Mesendoderm (in vitro differentiated cells): ENCODE results near the gene VPS37C.

Experiments used
- DNase-seq: peaks from one replicate; pipeline ENCODE4 v3.0.0; 2013
- H2AK5ac ChIP-seq: 2 replicates; pipeline ENCODE4 v1.6.1; 2013; ENCODE audit warnings: low read length, inconsistent platforms
- H2BK120ac ChIP-seq: 2 replicates; pipeline ENCODE4 v1.6.1; 2013; ENCODE audit warnings: low read depth, mild to moderate bottlenecking, low read length, moderate library complexity, mixed read lengths
- H2BK15ac ChIP-seq: replicated peaks from 2 replicates; pipeline ENCODE4 v1.6.1; 2013; ENCODE audit warnings: low read depth, mild to moderate bottlenecking, moderate library complexity
- H2BK5ac ChIP-seq: 2 replicates; pipeline ENCODE4 v1.6.1; 2013; ENCODE audit warnings: low read length, inconsistent platforms
- H3K18ac ChIP-seq: 2 replicates; pipeline ENCODE4 v1.6.1; 2013; ENCODE audit warnings: mild to moderate bottlenecking, low read length, mixed read lengths
- H3K23ac ChIP-seq: one replicate; pipeline ENCODE4 v1.6.1; 2013; ENCODE audit warnings: low read length
- H3K27ac ChIP-seq: 2 replicates; pipeline ENCODE4 v1.5.1; 2013; ENCODE audit warnings: low read depth, mild to moderate bottlenecking, inconsistent platforms, low read length, moderate library complexity
- H3K27me3 ChIP-seq: 2 replicates; pipeline ENCODE4 v1.6.1; 2013; ENCODE audit warnings: low read length, control low read depth, mild to moderate bottlenecking, inconsistent platforms; ENCODE audit not compliant: insufficient read depth, poor library complexity
- H3K36me3 ChIP-seq: 2 replicates; pipeline ENCODE4 v1.6.1; 2013; ENCODE audit warnings: low read length, inconsistent platforms; ENCODE audit not compliant: control insufficient read depth, insufficient read depth
- H3K4ac ChIP-seq: one replicate; pipeline ENCODE4 v1.6.1; 2013; ENCODE audit warnings: low read depth, mild to moderate bottlenecking, low read length, moderate library complexity
- H3K4me1 ChIP-seq: 2 replicates; pipeline ENCODE4 v1.6.1; 2013; ENCODE audit warnings: low read depth, low read length, inconsistent platforms; ENCODE audit not compliant: control insufficient read depth
- H3K4me2 ChIP-seq: 2 replicates; pipeline ENCODE4 v1.6.1; 2013; ENCODE audit warnings: low read length
- H3K4me3 ChIP-seq: 2 replicates; pipeline ENCODE4 v1.5.1; 2013; ENCODE audit warnings: mild to moderate bottlenecking, low read length
- H3K56ac ChIP-seq: one replicate; pipeline ENCODE4 v1.6.1; 2013; ENCODE audit warnings: low read length
- H3K79me1 ChIP-seq: 2 replicates; pipeline ENCODE4 v1.6.1; 2013; ENCODE audit warnings: low read length, inconsistent platforms
- H3K79me2 ChIP-seq: 2 replicates; pipeline ENCODE4 v1.6.1; 2013; ENCODE audit warnings: mild to moderate bottlenecking, low read length; ENCODE audit not compliant: control insufficient read depth, insufficient read depth
- H3K9ac ChIP-seq: 2 replicates; pipeline ENCODE4 v1.6.1; 2013; ENCODE audit warnings: low read length, inconsistent platforms
- H4K5ac ChIP-seq: one replicate; pipeline ENCODE4 v1.6.1; 2013; ENCODE audit warnings: low read length
- H4K8ac ChIP-seq: one replicate; pipeline ENCODE4 v1.6.1; 2013; ENCODE audit warnings: low read depth, mild to moderate bottlenecking, control low read depth, low read length, moderate library complexity
- WGBS: extraction: QIAGEN DNeasy Blood & Tissue Kit; methylation state at CpG from one replicate; pipeline ENCODE4 v1.1.7; 2013; ENCODE audit warnings: low lambda C conversion rate, missing lambda C conversion rate; ENCODE audit not compliant: insufficient coverage; ENCODE audit errors: extremely low coverage; 5-methylcytosine and 5-hydroxymethylcytosine counted together

VPS37C gene

DNA sequence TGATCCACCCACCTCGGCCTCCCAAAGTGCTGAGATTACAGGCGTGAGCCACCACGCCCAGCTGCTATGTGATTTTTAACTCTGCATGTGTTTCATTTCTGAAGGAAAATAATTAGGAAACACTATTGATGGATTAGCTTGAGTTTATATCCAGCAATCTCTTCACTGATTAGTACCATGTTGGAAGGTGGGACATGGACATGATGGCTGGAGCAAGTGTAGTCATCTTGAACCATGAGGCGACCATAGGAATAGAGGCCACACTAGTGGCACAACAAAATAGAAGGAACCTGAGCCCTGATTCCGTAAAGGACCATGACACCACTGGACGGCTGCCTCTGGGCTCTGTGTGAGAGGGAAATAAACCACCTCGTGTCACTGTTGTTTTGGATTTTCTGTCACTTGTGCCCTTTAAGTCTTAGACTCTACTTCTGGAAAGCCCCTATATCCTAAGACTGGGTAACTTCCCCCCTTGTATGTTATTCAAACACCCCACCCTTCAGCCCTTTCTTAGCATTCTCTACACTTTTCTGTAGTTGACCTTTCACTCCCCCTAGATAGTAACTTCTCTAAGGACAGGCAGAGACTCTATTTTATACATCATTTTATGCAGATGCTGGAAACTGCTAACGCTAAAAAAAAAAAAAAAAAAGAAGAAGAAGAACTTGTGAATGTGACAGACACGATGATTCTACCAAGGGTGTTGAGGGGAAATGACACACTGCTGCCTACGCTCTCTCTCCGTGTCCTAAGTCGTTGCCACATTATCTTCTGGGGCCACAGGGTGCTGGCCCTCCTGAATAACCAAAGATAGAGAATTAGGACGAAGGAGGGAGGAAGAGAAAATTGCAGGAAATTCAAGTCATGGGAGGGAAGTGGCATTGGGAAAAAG is 2.7 kb upstream of the VPS37C start:
- no peak overlapping the region for H4K8ac ChIP-seq
- H2AK5ac ChIP-seq = no peak overlapping the region
- no peak overlapping the region for H2BK5ac ChIP-seq
- no peak overlapping the region for H2BK15ac ChIP-seq
- H3K4ac ChIP-seq = no peak overlapping the region
- no peak overlapping the region for H3K18ac ChIP-seq
- H3K4me1 ChIP-seq = peaks cover 2% of the 10 kb centered on the region
- H3K4me2 ChIP-seq = no peak overlapping the region
- WGBS = no CpG with 5 or more reads among the region's 13 CpGs
- H4K5ac ChIP-seq = no peak overlapping the region
- H3K4me3 ChIP-seq = no peak overlapping the region
- H3K9ac ChIP-seq = no peak overlapping the region
- DNase-seq = no peak
- no peaks in the 10 kb centered on the region for H3K36me3 ChIP-seq
- H3K79me1 ChIP-seq = peaks cover 8% of the 10 kb centered on the region
- H3K79me2 ChIP-seq = peaks cover 6% of the 10 kb centered on the region
- no peak overlapping the region for H3K27ac ChIP-seq
- no peak overlapping the region for H2BK120ac ChIP-seq
- no peak overlapping the region for H3K23ac ChIP-seq
- H3K56ac ChIP-seq = peak overlapping the region; percentile 47
- no peaks in the 10 kb centered on the region for H3K27me3 ChIP-seq

DNA sequence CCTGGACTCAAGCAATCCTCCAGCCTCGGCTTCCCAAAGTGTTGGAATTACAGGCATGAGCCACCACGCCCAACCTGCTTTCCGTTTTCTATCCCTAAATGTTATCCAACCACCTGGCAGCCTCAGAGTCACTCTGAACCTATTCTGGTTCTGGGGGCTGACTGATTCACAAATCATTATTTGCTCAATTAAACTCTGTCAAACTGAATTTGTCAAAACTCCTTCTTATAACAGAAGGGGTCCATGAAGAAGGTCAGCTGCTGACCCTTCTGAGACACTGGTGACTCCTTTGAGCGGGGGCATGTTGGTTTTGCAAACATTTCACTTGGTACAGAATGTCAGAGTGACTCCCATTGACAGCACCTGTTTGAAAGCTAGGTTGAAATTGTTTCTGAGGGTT is 1.8 kb upstream of the VPS37C start:
- Histone ChIP-seq H2AK5ac (no peak overlapping the region), H4K8ac (no peak overlapping the region), H3K9ac (no peak overlapping the region), H3K4me2 (no peak overlapping the region), H3K56ac (no peak overlapping the region), H4K5ac (no peak overlapping the region), H3K79me1 (peaks cover 10% of the 10 kb centered on the region), H3K4me1 (peaks cover 6% of the 10 kb centered on the region), H3K4ac (no peak overlapping the region), H3K36me3 (no peaks in the 10 kb centered on the region), H3K4me3 (no peak overlapping the region), H2BK5ac (no peak overlapping the region), H3K18ac (no peak overlapping the region), H3K27ac (no peak overlapping the region), H3K79me2 (peaks cover 9% of the 10 kb centered on the region), H3K23ac (no peak overlapping the region), H2BK15ac (no peak overlapping the region), H3K27me3 (no peaks in the 10 kb centered on the region), H2BK120ac (no peak overlapping the region)
- no CpG with 5 or more reads among the region's 4 CpGs for WGBS
- no peak for DNase-seq

DNA sequence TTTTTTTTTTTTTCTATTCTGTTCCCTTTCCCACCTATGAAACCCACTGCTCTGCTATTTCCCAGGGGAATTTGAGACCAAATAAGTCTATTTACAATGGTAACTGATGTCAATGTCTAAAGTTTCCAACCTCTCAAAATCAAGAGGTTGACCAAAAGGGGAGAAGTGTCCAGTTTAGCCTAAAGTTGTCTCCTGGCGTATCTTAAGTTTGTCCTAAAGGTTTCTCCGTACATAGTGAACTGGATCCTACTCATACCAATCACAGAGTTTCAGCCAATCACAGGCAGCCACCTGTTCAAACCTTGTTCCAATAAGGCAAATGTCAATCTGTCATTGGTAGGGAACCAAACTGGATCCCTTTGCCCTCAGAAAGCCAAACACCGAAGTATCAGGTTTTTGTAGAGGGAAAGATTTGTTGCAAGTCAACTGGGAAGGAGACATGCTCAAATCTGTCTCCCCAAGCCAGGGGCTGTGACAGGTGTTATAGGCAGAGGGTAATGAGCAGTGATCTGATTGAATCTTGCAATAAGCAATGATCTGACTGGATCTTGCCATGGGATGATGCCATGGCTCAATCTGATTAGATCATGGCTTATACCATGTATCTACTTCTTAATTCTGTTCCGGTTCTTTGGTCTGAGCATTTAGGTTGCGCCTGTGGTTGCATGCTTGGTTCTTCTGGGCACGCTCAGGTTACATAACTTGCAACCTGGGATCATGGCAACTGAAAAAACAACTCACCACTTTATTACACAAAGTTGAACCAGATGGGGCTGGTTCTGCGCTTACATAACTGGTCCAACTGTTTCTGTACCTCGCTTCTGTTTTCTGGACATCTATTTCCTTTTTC is 1.1 kb upstream of the VPS37C start:
- Histone ChIP-seq H3K4me2 (peak overlapping the region; percentile 96), H3K18ac (no peak overlapping the region), H3K4me1 (peaks cover 6% of the 10 kb centered on the region), H3K4ac (no peak overlapping the region), H2AK5ac (no peak overlapping the region), H3K23ac (no peak overlapping the region), H3K79me2 (peaks cover 11% of the 10 kb centered on the region), H4K8ac (no peak overlapping the region), H4K5ac (peak overlapping the region; percentile 44), H3K79me1 (peaks cover 11% of the 10 kb centered on the region), H2BK5ac (no peak overlapping the region), H2BK15ac (no peak overlapping the region), H3K4me3 (no peak overlapping the region), H3K9ac (peak overlapping the region; percentile 90), H2BK120ac (no peak overlapping the region), H3K27me3 (no peaks in the 10 kb centered on the region), H3K36me3 (no peaks in the 10 kb centered on the region), H3K27ac (no peak overlapping the region), H3K56ac (peak overlapping the region; percentile 83)
- peak; percentile 49 for DNase-seq
- WGBS = no CpG with 5 or more reads among the region's 8 CpGs

DNA sequence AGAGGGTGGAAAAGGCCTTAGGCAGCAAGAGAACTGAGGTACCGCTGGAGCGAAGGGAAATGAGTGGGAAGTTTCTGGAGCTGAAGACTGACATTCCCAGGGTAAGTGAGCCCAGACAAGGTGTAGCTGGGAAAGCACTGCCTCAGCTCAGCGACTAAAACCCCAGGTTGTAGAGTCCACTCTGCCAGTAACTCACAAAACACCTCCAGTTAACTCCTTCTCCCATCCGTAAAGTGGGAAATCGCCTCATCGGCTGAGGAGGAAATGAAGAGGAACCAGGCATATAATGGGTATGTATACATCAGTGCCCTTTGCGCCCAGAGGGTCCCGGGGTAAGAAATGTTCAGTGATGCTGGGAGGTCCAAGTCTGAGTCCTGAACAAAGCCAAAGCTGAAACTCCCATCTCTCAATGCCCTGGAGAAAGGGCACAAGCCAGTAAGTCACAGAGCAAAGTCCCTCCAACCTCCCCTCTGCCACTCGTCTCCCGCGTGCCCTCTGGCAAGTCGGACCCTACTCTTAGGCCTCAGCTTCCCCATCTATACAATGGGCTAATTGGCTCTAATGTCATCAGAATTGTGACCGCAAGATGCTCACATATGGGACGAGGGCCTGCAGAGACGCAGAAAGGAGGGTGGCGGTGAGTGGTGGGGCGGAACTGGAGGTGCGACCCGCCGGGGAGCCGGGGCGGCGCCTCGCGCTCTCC is 588 bp downstream of the VPS37C start:
- no peak overlapping the region for H3K18ac ChIP-seq
- H3K79me1 ChIP-seq = peaks cover 15% of the 10 kb centered on the region
- H3K4me2 ChIP-seq = peak overlapping the region; percentile 15
- no peak overlapping the region for H4K5ac ChIP-seq
- H3K36me3 ChIP-seq = no peaks in the 10 kb centered on the region
- H3K27ac ChIP-seq = peak overlapping the region; percentile 93
- H2BK5ac ChIP-seq = no peak overlapping the region
- no peak overlapping the region for H3K4ac ChIP-seq
- no peak overlapping the region for H2BK120ac ChIP-seq
- H2BK15ac ChIP-seq = no peak overlapping the region
- H3K9ac ChIP-seq = peak overlapping the region; percentile 90
- peak overlapping the region; percentile 94 for H3K56ac ChIP-seq
- H2AK5ac ChIP-seq = peak overlapping the region; percentile 3
- DNase-seq = peak; percentile 31
- H3K79me2 ChIP-seq = peaks cover 14% of the 10 kb centered on the region
- H3K4me3 ChIP-seq = peak overlapping the region; percentile 49
- no CpG with 5 or more reads among the region's 25 CpGs for WGBS
- no peak overlapping the region for H4K8ac ChIP-seq
- H3K23ac ChIP-seq = no peak overlapping the region
- H3K27me3 ChIP-seq = no peaks in the 10 kb centered on the region
- H3K4me1 ChIP-seq = peaks cover 6% of the 10 kb centered on the region

DNA sequence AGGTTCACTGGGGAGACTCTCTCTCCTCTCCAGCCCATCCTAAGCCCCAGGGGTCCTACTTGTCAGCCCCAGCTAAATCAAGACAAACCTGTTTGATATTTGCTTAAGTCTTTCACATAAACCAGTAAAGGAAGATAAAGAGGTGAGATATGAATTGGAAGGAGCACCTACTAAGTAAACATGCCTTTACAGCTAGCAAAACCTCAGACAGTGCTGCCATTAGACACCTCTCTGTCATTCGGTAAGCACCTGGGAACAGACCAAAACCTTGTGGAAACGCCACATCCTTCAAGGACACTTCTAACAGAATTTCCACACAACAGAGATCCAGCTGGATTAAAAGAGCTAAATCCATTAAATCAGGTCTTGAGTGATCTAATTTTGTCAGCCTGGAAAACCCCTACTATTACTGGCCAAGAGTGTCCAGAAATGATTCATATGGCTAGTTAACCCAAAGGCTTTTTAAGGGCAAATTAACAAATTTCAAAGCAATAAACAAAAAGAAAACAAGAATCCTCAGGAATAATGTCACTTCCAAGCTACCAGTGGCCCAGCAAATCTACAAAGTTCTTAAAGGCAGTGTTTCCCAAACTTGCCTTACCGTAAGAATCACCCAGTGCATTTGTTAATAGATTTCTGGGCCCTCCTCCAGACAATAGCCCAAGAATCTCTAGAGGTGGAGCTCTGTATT is 2.4 kb downstream of the VPS37C start:
- peak; percentile 58 for DNase-seq
- no peak overlapping the region for H3K4ac ChIP-seq
- H3K23ac ChIP-seq = no peak overlapping the region
- H3K4me3 ChIP-seq = no peak overlapping the region
- no CpG with 5 or more reads among the region's 3 CpGs for WGBS
- peaks cover 21% of the 10 kb centered on the region for H3K79me2 ChIP-seq
- H2BK15ac ChIP-seq = no peak overlapping the region
- no peaks in the 10 kb centered on the region for H3K36me3 ChIP-seq
- no peak overlapping the region for H4K8ac ChIP-seq
- H2BK120ac ChIP-seq = no peak overlapping the region
- no peak overlapping the region for H2BK5ac ChIP-seq
- H2AK5ac ChIP-seq = no peak overlapping the region
- peak overlapping the region; percentile 27 for H3K9ac ChIP-seq
- H3K79me1 ChIP-seq = peaks cover 15% of the 10 kb centered on the region
- H3K56ac ChIP-seq = no peak overlapping the region
- H3K18ac ChIP-seq = no peak overlapping the region
- H3K4me1 ChIP-seq = peaks cover 6% of the 10 kb centered on the region
- H3K4me2 ChIP-seq = no peak overlapping the region
- no peak overlapping the region for H3K27ac ChIP-seq
- no peak overlapping the region for H4K5ac ChIP-seq
- H3K27me3 ChIP-seq = no peaks in the 10 kb centered on the region
